ENCODE data around the gene FPR1. TPM values are rescaled to one million over a fixed set of nuclear protein-coding genes. Genes with fewer than 3 reads are reported as not detected.

Gene FPR1
- total RNA-seq = 1 to 10 TPM; 1.1 to 9.0 (median 5.2) TPM
- long read RNA-seq = 0 reads

DNA sequence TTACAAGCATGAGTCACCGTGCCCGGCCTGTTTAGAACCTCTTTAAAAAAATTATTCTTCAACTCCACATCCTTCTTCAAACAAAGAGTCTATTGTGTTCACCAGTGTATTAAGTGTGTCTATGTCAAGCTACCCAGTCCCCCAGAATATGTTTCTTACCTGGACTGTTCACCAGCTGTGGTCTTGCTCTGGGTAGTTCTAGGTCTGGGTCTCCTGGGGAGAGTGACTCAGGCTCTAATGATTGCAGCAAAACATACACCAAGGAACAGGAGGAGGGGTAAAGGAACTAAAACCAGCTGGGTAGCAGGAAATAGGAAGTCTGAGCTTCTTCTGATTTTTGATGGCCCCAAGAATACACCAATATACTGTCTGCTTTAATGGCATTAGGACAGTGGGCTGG, at the start of gene FPR1:
Gene FPR1 (minus strand): TSS at position 224 of the 400 bp plus-strand sequence. CDS start 4,884 bp downstream, outside the sequence.
- TF ChIP-seq POLR2A (IDR thresholded peaks at IDR 0.05) (peak; percentile 63), CTCF (IDR thresholded peaks at IDR 0.05) (no peak)
- peak within 1 kb of the TSS in 1 of 3 donors; percentile 22 for H3K27ac ChIP-seq
- DNase-seq (peak in 1 of 3 donors; percentile 41), ATAC-seq (peak; percentile 57 to 78 (median 70))
- no peaks in the 10 kb centered on the region for H3K9me3 ChIP-seq
- H3K27me3 ChIP-seq = no peaks in the 10 kb centered on the region
- H3K36me3 ChIP-seq = no peaks in the 10 kb centered on the region
- intact Hi-C loops (cut with DNase I) = no loop called here
- H3K4me1 ChIP-seq = no peaks in the 10 kb centered on the region
- WGBS (ENCODE audit: insufficient coverage, low coverage, low lambda C conversion rate, missing lambda C conversion rate) = 58% methylated on average over 2 of the region's 2 CpGs
- H3K4me3 ChIP-seq = peak within 1 kb of the TSS in 2 of 3 donors; percentile 2 to 27

GRCh38 chr19:51800473-51801244, 49.0 kb upstream of the FPR1 start:
- whole genome bisulfite sequencing (ENCODE audit: insufficient coverage, low coverage, low lambda C conversion rate, missing lambda C conversion rate) = 44% methylated on average over 7 of the region's 7 CpGs
- no peaks in the 10 kb centered on the region for H3K27me3 ChIP-seq
- H3K36me3 ChIP-seq = no peaks in the 10 kb centered on the region
- no peaks in the 10 kb centered on the region for H3K9me3 ChIP-seq
- peak in 2 of 3 donors; percentile 59 to 71 for DNase-seq
- H3K4me1 ChIP-seq = peaks cover 0 to 4% (median 0%) of the 10 kb centered on the region in 4 donors
- peak overlapping the region; percentile 36 to 72 (median 69) for H3K27ac ChIP-seq
- intact Hi-C loops (cut with DNase I) = no loop called here
- TF ChIP-seq POLR2A (IDR thresholded peaks at IDR 0.05) (no peak), CTCF (IDR thresholded peaks at IDR 0.05) (no peak)
- peak; percentile 25 to 61 (median 52) for ATAC-seq
- no peak overlapping the region for H3K4me3 ChIP-seq

DNA sequence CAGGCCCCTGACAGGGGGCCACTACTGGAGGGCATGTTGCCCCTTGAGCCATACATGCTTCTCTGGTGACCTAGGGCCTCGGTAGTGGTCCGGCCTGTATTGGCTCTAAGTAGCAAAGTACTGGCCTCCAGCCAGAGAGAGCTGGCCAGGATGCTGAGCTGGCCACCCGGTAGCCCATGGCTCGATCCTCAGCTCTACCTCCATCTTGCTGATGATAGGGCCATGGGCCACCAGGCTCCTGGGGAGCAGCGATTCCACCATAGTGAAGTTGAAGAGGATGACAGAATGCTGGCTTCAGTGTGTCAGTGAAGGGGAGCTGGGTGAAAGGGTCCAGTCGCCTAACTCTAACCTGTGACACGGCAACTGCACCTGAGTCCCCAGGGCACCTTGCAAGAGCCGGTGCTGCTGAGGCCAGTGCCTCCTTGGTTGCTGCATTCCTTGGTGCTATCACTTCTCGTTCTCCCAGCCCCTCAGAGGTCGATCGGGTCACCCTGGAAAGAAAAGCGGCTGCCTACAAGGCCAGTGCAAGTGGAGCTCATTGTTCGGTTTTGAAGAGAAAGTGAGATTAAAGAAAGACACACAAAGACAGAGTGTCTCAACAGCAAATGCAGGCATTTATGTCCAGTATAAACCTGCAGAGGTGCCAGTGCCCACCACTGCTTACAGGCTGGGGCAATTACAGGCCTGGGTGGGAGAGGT, 48.2 kb upstream of the FPR1 start:
- Histone ChIP-seq H3K4me3 (no peak overlapping the region), H3K9me3 (no peaks in the 10 kb centered on the region), H3K27ac (peak overlapping the region; percentile 64 to 72 (median 69)), H3K4me1 (peaks cover 0 to 4% (median 0%) of the 10 kb centered on the region in 4 donors), H3K36me3 (no peaks in the 10 kb centered on the region), H3K27me3 (no peaks in the 10 kb centered on the region)
- DNase-seq (no peak), ATAC-seq (peak; percentile 13 to 38 (median 29))
- intact Hi-C loops (cut with DNase I) = no loop called here
- WGBS (ENCODE audit: insufficient coverage, low coverage, low lambda C conversion rate, missing lambda C conversion rate) = 50% methylated on average over 7 of the region's 13 CpGs
- TF ChIP-seq POLR2A (IDR thresholded peaks at IDR 0.05) = no peak
- TF ChIP-seq CTCF (IDR thresholded peaks at IDR 0.05) = no peak

DNA sequence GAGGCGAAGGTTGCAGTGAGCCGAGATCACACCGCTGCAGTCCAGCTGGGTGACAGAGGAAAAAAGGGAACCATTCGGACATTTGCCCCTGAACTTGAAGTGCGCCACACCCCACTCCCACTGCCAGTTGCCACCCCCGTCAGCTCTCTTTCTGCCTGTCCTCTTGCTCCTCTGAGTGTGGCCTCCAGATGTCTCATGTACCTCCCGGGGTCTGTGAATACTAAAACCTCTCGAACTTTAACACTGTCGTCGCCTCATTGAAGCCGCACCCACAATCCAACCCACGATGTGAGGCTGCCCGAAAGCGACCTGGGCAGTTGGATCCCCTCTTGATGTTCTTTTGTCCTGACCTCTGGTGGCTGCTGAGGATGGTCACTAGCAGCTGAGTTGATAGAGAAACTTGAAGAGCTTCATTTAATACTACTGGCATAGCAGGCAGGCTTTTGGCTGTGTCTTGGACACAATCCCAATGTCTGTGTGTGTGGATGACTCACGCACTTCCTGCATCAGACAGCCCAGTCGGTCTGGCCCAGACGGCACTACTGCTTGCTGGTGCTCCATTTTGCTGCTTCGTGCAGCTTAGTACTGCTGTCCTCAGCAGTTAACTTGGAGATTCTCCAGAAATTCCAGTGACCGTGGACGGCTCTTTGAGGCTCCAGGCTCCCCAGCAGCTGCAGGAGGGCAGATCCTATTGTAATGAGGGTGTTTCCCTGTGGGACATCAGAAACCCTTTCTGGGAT, 47.5 kb upstream of the FPR1 start:
- peaks cover 0 to 4% (median 0%) of the 10 kb centered on the region in 4 donors for H3K4me1 ChIP-seq
- 39% methylated on average over 7 of the region's 20 CpGs for WGBS (ENCODE audit: insufficient coverage, low coverage, low lambda C conversion rate, missing lambda C conversion rate)
- DNase-seq (peak; percentile 70 to 75 (median 74)), ATAC-seq (peak; percentile 84 to 90 (median 88))
- H3K27ac ChIP-seq = peak overlapping the region; percentile 64 to 72 (median 69)
- H3K4me3 ChIP-seq = no peak overlapping the region
- no peaks in the 10 kb centered on the region for H3K9me3 ChIP-seq
- H3K27me3 ChIP-seq = no peaks in the 10 kb centered on the region
- H3K36me3 ChIP-seq = no peaks in the 10 kb centered on the region
- TF ChIP-seq POLR2A (IDR thresholded peaks at IDR 0.05) (peak; percentile 48), CTCF (IDR thresholded peaks at IDR 0.05) (no peak)
- intact Hi-C loops (cut with DNase I) = no loop called here
